SU-DHL-6 (cell line): ENCODE results near the gene NFATC1.

Source experiments
- H2AFZ ChIP-seq: fragments of 200-600 bp; sonication (generic); 2 replicates; pipeline ENCODE4 v1.6.1; 2014; ENCODE audit warnings: low read depth, mild to moderate bottlenecking, moderate library complexity, mixed read lengths, antibody characterized with exemption, low read length; ENCODE audit not compliant: severe bottlenecking
- H3F3A ChIP-seq: fragments of 200-600 bp; shearing (Covaris generic); 2 replicates; pipeline ENCODE4 v1.6.0; 2016; ENCODE audit warnings: antibody characterized with exemption, mild to moderate bottlenecking; ENCODE audit not compliant: insufficient read depth
- H3K27ac ChIP-seq: fragments of 200-600 bp; sonication (generic); 2 replicates; pipeline ENCODE4 v1.5.1; 2016; ENCODE audit warnings: low read depth, mild to moderate bottlenecking, low read length, moderate library complexity, mixed read lengths
- H3K27me3 ChIP-seq: fragments of 200-600 bp; sonication (generic), shearing (Covaris generic); 2 replicates; pipeline ENCODE4 v1.6.0; 2014; ENCODE audit warnings: mild to moderate bottlenecking, low read length
- H3K36me3 ChIP-seq: fragments of 200-600 bp; sonication (generic); 2 replicates; pipeline ENCODE4 v1.6.1; 2014; ENCODE audit warnings: mild to moderate bottlenecking, low read length, mixed read lengths
- H3K4me2 ChIP-seq: fragments of 300-600, 200-600 bp; shearing (Covaris generic), sonication (generic); 2 replicates; pipeline ENCODE4 v1.6.0; 2014; ENCODE audit warnings: low read length, low read depth, mild to moderate bottlenecking; ENCODE audit not compliant: poor library complexity, severe bottlenecking
- H3K4me3 ChIP-seq: fragments of 200-600 bp; sonication (generic); 2 replicates; pipeline ENCODE4 v1.5.1; 2014; ENCODE audit warnings: antibody characterized with exemption, low read length, mild to moderate bottlenecking, mixed read lengths; ENCODE audit not compliant: insufficient read depth, poor library complexity, severe bottlenecking
- H3K79me2 ChIP-seq: fragments of 200-600 bp; sonication (generic); 2 replicates; pipeline ENCODE4 v1.6.1; 2014; ENCODE audit warnings: mild to moderate bottlenecking, low read length, moderate library complexity; ENCODE audit not compliant: insufficient read depth
- H3K9ac ChIP-seq: fragments of 200-600 bp; sonication (generic); 2 replicates; pipeline ENCODE4 v1.7.0; 2014; ENCODE audit warnings: mild to moderate bottlenecking, low read length
- H3K9me2 ChIP-seq: fragments of 200-600 bp; sonication (generic); replicated peaks from 2 replicates; pipeline ENCODE4 v1.6.1; 2014; ENCODE audit warnings: low read length; ENCODE audit not compliant: insufficient read depth
- H3K9me3 ChIP-seq: fragments of 200-600 bp; sonication (generic); 2 replicates; pipeline ENCODE4 v1.6.1; 2014; ENCODE audit warnings: low read length, mixed read lengths; ENCODE audit not compliant: insufficient read depth
- H4K20me1 ChIP-seq: fragments of 200-600 bp; sonication (generic); 2 replicates; pipeline ENCODE4 v1.6.1; 2014; ENCODE audit warnings: low read depth, mild to moderate bottlenecking, antibody characterized with exemption, low read length, moderate library complexity, mixed read lengths
- EZH2phosphoT487 ChIP-seq: fragments of 200-600 bp; sonication (generic), shearing (Covaris generic); conservative IDR thresholded peaks from 2 replicates; pipeline ENCODE4 v1.6.1; 2018; ENCODE audit warnings: mild to moderate bottlenecking, antibody characterized with exemption, low read length, moderate library complexity, mixed read lengths
- TF ChIP-seq, protein P1 (sequence below): fragments of 200-600 bp; sonication (generic); IDR thresholded peaks from one replicate; pipeline ENCODE4 v1.5.1; 2017; ENCODE audit warnings: antibody characterized with exemption, mild to moderate bottlenecking, low read length, moderate library complexity; ENCODE audit not compliant: insufficient read depth, poor library complexity, severe bottlenecking

Gene NFATC1

DNA sequence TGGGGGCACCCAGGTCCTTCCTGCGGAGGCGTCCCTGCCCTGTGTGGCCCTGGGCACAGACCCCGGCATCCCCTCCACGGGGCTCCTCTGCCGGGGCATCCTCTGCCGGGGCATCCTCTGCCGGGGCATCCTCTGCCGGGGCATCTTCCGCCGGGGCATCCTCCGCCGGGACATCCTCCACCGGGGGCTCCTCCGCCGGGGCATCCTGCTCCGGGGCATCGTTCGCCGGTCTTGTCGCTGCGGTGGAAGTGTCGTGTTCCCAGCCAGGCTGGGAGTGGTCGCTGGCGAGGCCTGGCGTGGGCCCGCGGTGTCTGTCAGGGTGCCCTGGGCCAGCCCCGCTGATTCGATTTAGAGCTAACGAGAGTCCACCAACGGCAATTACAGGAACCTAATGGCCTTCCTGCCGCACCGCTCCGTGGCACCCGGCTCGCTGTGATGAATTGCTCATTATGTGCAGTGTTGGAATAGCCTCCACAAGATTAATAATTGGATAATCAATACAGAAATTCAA lies 115.1 kb downstream of the NFATC1 start:
- Histone ChIP-seq H3F3A (no peaks in the 10 kb centered on the region), H4K20me1 (no peaks in the 10 kb centered on the region), H2AFZ (no peak overlapping the region), H3K9me3 (no peaks in the 10 kb centered on the region), H3K4me2 (no peak overlapping the region), H3K9ac (no peak overlapping the region), H3K4me3 (no peak overlapping the region), H3K36me3 (no peaks in the 10 kb centered on the region), H3K9me2 (no peaks in the 10 kb centered on the region), H3K27me3 (no peaks in the 10 kb centered on the region), H3K27ac (no peak overlapping the region), H3K79me2 (no peaks in the 10 kb centered on the region)
- no peak for TF ChIP-seq EZH2phosphoT487
- TF ChIP-seq, protein P1, sequence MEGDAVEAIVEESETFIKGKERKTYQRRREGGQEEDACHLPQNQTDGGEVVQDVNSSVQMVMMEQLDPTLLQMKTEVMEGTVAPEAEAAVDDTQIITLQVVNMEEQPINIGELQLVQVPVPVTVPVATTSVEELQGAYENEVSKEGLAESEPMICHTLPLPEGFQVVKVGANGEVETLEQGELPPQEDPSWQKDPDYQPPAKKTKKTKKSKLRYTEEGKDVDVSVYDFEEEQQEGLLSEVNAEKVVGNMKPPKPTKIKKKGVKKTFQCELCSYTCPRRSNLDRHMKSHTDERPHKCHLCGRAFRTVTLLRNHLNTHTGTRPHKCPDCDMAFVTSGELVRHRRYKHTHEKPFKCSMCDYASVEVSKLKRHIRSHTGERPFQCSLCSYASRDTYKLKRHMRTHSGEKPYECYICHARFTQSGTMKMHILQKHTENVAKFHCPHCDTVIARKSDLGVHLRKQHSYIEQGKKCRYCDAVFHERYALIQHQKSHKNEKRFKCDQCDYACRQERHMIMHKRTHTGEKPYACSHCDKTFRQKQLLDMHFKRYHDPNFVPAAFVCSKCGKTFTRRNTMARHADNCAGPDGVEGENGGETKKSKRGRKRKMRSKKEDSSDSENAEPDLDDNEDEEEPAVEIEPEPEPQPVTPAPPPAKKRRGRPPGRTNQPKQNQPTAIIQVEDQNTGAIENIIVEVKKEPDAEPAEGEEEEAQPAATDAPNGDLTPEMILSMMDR: no peak

- Histone ChIP-seq H3K36me3 (no peaks in the 10 kb centered on the region), H3K27me3 (no peaks in the 10 kb centered on the region), H3K4me2 (no peak overlapping the region), H2AFZ (no peak overlapping the region), H3K9ac (no peak overlapping the region), H3K27ac (no peak overlapping the region), H3K79me2 (no peaks in the 10 kb centered on the region), H3K9me2 (no peaks in the 10 kb centered on the region), H4K20me1 (no peaks in the 10 kb centered on the region), H3K9me3 (no peaks in the 10 kb centered on the region), H3K4me3 (no peak overlapping the region), H3F3A (no peaks in the 10 kb centered on the region)
- TF ChIP-seq, protein P1: no peak
- TF ChIP-seq EZH2phosphoT487: no peak
Measured at GRCh38 chr18:79511271-79511670, 115.5 kb downstream of the NFATC1 start.

- Histone ChIP-seq H3K36me3 (no peaks in the 10 kb centered on the region), H3K4me3 (no peak overlapping the region)
Measured at GRCh38 chr18:79511671-79512301, 116.1 kb downstream of the NFATC1 start.

More at GRCh38 chr18:79511671-79512301, 116.1 kb downstream of the NFATC1 start:
- Histone ChIP-seq H3K9me3 (no peaks in the 10 kb centered on the region), H3F3A (peaks cover 3% of the 10 kb centered on the region; the same call in 1 of the 2 replicates), H3K27ac (no peak overlapping the region), H3K9me2 (no peaks in the 10 kb centered on the region), H3K27me3 (no peaks in the 10 kb centered on the region), H3K4me2 (no peak overlapping the region), H4K20me1 (no peaks in the 10 kb centered on the region), H3K9ac (no peak overlapping the region), H2AFZ (no peak overlapping the region), H3K79me2 (no peaks in the 10 kb centered on the region)
- no peak for TF ChIP-seq EZH2phosphoT487
- TF ChIP-seq, protein P1: no peak
